ENCODE measurements around the gene PRR12.

DNA sequence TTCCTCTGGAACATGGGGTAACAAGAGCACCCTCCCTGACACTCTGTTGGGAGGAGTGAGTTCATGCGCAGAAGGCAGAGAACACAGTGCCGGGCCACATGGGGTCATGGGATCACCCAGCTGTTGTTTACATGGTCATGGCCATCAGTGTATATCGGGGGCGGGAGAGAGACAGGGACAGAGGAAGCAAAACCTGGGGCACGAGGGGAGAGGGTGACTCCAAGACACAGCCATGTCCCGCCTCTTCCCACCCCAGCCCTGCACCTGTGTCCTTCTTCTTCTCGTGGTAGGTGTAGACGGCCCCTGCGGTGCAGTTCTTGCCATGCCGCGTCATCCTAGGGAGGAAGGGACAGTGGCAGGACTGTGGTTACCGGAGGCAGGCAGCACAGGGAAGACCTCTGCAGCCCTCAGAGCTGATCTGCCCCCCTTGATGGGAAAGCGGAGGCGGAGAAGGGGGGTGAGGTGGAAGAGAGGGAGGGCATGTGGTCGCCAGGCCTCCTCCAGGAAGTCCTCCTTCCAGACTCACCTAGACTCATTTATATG is 30.6 kb upstream of the PRR12 start:
- TF ChIP-seq CTCF (conservative IDR thresholded peaks at IDR 0.05 in 1 of 2, IDR thresholded peaks at IDR 0.05 in 1 of 2; ENCODE audit: extremely low read depth in 1 of 2, insufficient read depth in 1 of 2, low read depth in 1 of 2, low read length in 2 of 2) (no peak), EZH2 (IDR thresholded peaks at IDR 0.05; ENCODE audit: borderline replicate concordance, low read length) (no peak)
